ENCODE measurements around the gene NRG3. TPM values are rescaled to one million over a fixed set of nuclear protein-coding genes. Genes with fewer than 3 reads are reported as not detected.

NRG3 gene
- total and polyA plus RNA-seq, 11 donors = 0.11 to 0.41 (median 0.27) TPM; not detected in 7

- WGBS, 4 donors = 79 to 85% (median 82%) methylated on average over 3 of the region's 3 CpGs
- no peaks in the 10 kb centered on the region for H3K4me1 ChIP-seq
- H3K27ac ChIP-seq = no peak overlapping the region
- TF ChIP-seq, protein P1, sequence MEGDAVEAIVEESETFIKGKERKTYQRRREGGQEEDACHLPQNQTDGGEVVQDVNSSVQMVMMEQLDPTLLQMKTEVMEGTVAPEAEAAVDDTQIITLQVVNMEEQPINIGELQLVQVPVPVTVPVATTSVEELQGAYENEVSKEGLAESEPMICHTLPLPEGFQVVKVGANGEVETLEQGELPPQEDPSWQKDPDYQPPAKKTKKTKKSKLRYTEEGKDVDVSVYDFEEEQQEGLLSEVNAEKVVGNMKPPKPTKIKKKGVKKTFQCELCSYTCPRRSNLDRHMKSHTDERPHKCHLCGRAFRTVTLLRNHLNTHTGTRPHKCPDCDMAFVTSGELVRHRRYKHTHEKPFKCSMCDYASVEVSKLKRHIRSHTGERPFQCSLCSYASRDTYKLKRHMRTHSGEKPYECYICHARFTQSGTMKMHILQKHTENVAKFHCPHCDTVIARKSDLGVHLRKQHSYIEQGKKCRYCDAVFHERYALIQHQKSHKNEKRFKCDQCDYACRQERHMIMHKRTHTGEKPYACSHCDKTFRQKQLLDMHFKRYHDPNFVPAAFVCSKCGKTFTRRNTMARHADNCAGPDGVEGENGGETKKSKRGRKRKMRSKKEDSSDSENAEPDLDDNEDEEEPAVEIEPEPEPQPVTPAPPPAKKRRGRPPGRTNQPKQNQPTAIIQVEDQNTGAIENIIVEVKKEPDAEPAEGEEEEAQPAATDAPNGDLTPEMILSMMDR (IDR thresholded peaks at IDR 0.05) = no peak
- no peak for TF ChIP-seq POLR2A (IDR thresholded peaks at IDR 0.05)
- no peaks in the 10 kb centered on the region for H3K27me3 ChIP-seq
- no peak overlapping the region for H3K4me3 ChIP-seq
- intact Hi-C loops (cut with DNase I) = no loop called here
- ATAC-seq (no peak), DNase-seq (no peak)
- no peaks in the 10 kb centered on the region for H3K9me3 ChIP-seq
- H3K36me3 ChIP-seq = no peaks in the 10 kb centered on the region
Measured at GRCh38 chr10:82535457-82535856, 660.5 kb downstream of the NRG3 start.

DNA sequence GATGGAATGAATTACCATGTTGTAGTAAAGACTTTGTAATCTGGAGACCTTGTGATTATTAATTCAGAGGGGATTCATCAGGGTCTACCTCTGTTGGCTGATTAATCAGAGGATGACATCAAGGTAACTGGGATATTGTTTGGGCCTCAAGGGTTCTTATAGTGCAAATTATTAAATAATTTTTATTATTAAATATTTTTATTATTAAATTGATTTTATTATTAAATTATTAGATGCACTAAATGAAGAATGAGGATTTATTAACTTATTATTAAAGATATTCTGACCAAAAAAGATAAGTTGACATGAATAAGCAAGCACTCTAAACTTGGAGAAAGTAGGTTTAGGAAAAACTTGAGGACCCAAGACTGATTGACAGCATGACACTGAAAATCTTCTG lies 661.7 kb downstream of the NRG3 start:
- Histone ChIP-seq H3K27me3 (no peaks in the 10 kb centered on the region), H3K27ac (no peak overlapping the region), H3K36me3 (no peaks in the 10 kb centered on the region), H3K9me3 (no peaks in the 10 kb centered on the region), H3K4me1 (no peaks in the 10 kb centered on the region), H3K4me3 (no peak overlapping the region)
- intact Hi-C loops (cut with DNase I) = no loop called here
- TF ChIP-seq POLR2A (IDR thresholded peaks at IDR 0.05) = no peak
- TF ChIP-seq, protein P1 (IDR thresholded peaks at IDR 0.05) = no peak
- DNase-seq (no peak), ATAC-seq (no peak)

DNA sequence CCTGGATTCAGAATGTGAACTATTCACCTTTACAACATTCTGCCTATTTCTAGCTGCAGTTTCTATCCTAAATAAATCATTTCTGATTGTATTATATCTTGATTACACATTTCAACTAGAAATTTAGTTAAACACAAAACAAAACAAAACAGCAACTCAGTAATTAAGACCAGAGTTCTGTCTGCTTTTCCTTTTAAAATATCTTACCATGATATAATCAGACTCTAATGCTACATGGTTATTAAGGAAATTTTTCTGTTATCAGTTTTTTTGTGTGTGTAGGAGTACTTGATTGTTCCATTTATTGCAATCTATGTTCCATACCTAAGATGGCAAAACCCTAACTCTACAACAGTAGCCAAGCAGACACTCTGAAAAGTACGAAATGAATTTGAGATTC lies 663.3 kb downstream of the NRG3 start:
- Histone ChIP-seq H3K4me1 (no peaks in the 10 kb centered on the region), H3K27ac (no peak overlapping the region), H3K9me3 (no peaks in the 10 kb centered on the region), H3K27me3 (no peaks in the 10 kb centered on the region), H3K36me3 (no peaks in the 10 kb centered on the region), H3K4me3 (no peak overlapping the region)
- WGBS, 4 donors = 75 to 90% (median 83%) methylated on average over 1 of the region's 1 CpG
- DNase-seq (no peak), ATAC-seq (no peak)
- TF ChIP-seq POLR2A (IDR thresholded peaks at IDR 0.05) = no peak
- TF ChIP-seq, protein P1 (IDR thresholded peaks at IDR 0.05) = no peak
- intact Hi-C loops (cut with DNase I) = no loop called here

GRCh38 chr10:82543631-82544030 lies 668.6 kb downstream of the NRG3 start:
- TF ChIP-seq POLR2A (IDR thresholded peaks at IDR 0.05) = no peak
- TF ChIP-seq, protein P1 (IDR thresholded peaks at IDR 0.05) = no peak
- no peak overlapping the region for H3K4me3 ChIP-seq
- ATAC-seq (no peak), DNase-seq (no peak)
- no peak overlapping the region for H3K27ac ChIP-seq
- no peaks in the 10 kb centered on the region for H3K36me3 ChIP-seq
- no peaks in the 10 kb centered on the region for H3K4me1 ChIP-seq
- intact Hi-C loops (cut with DNase I) = no loop called here
- no peaks in the 10 kb centered on the region for H3K9me3 ChIP-seq
- 77 to 86% (median 81%) methylated on average over 2 of the region's 2 CpGs for WGBS, 4 donors
- no peaks in the 10 kb centered on the region for H3K27me3 ChIP-seq
